B cell (primary cell): ENCODE measurements around the gene RAB11FIP5. TPM values are rescaled to one million over a fixed set of nuclear protein-coding genes. Genes with fewer than 3 reads are reported as not detected.

Experiments
- ATAC-seq: fragments of 200-7000 bp; cut with Tn5 transposase; one replicate; pipeline ENCODE4 v1.10.0; 2021; ENCODE audit warnings: low read depth, mild to moderate bottlenecking, moderate number of reproducible peaks, moderate library complexity
- CTCF ChIA-PET: fragments of 350-600 bp; sonication (Branson Sonifier 250); formaldehyde crosslinking; loops from one replicate; lab custom pipeline; 2021; ENCODE audit warnings: antibody characterized with exemption, inconsistent platforms; lab: Charles Lee
- POLR2A ChIA-PET: fragments of 350-600 bp; sonication (Branson Sonifier 250); formaldehyde crosslinking; loops from one replicate; lab custom pipeline; 2021; ENCODE audit warnings: antibody characterized with exemption; lab: Charles Lee
- DNase-seq: peaks from one replicate; pipeline ENCODE4 v3.0.0; 2013
- H2AFZ ChIP-seq: 2 replicates; pipeline ENCODE4 v1.6.1; 2012; ENCODE audit warnings: mild to moderate bottlenecking, low read depth, low read length; ENCODE audit not compliant: insufficient read depth, poor library complexity, severe bottlenecking
- H3K27ac ChIP-seq, 2 donors: 1 replicate in 1 of 2; 2 replicates in 1 of 2; pipeline ENCODE4 v1.5.1; 2012 to 2013; ENCODE audit warnings: low read length in 2 of 2, mild to moderate bottlenecking in 2 of 2, moderate library complexity in 1 of 2
- H3K27me3 ChIP-seq, 4 experiments: fragments of 200-600 bp in 1 of 4; sonication (generic) in 1 of 4; replicated peaks in 1 of 4; 1 replicate in 2 of 4; 2 replicates in 2 of 4; pipeline versions ENCODE4 v1.6.1 to v1.7.0; 2013 to 2016; ENCODE audit warnings: low read length in 3 of 4, mild to moderate bottlenecking in 2 of 4, mixed read lengths in 1 of 4, moderate library complexity in 1 of 4; ENCODE audit not compliant: insufficient read depth in 4 of 4, control insufficient read depth in 3 of 4; ENCODE audit errors: control extremely low read depth in 1 of 4
- H3K36me3 ChIP-seq, 2 experiments: replicated peaks in 1 of 2; 1 replicate in 1 of 2; 2 replicates in 1 of 2; pipeline versions ENCODE4 v1.6.1 to v1.7.1; 2013; ENCODE audit warnings: low read length in 1 of 2; ENCODE audit not compliant: insufficient read depth in 2 of 2, control insufficient read depth in 1 of 2; ENCODE audit errors: control extremely low read depth in 1 of 2, extremely low read depth in 1 of 2
- H3K4me1 ChIP-seq, 2 donors: fragments of 200-600 bp in 1 of 2; sonication (generic) in 1 of 2; 1 replicate in 1 of 2; 2 replicates in 1 of 2; pipeline versions ENCODE4 v1.5.1 to v1.6.1; 2013 to 2017; ENCODE audit warnings: low read length in 2 of 2; ENCODE audit not compliant: control insufficient read depth in 2 of 2, insufficient read depth in 2 of 2
- H3K4me2 ChIP-seq: replicated peaks from 2 replicates; pipeline ENCODE3; 2012; ENCODE audit warnings: mild to moderate bottlenecking, low read depth, low read length; ENCODE audit not compliant: poor library complexity, severe bottlenecking
- H3K4me3 ChIP-seq, 5 experiments: fragments of 200-600 bp in 1 of 5; sonication (generic) in 1 of 5; 1 replicate in 3 of 5; 2 replicates in 2 of 5; pipeline versions ENCODE4 v1.5.1 to v1.7.0; 2011 to 2016; ENCODE audit warnings: low read length in 4 of 5, mild to moderate bottlenecking in 4 of 5, low read depth in 2 of 5, control low read depth in 1 of 5, moderate library complexity in 1 of 5; ENCODE audit not compliant: insufficient read depth in 1 of 5; ENCODE audit errors: control extremely low read depth in 1 of 5, extremely low read depth in 1 of 5
- H3K79me2 ChIP-seq: fragments of 200-600 bp; sonication (generic); one replicate; pipeline ENCODE4 v1.6.0; 2016; ENCODE audit warnings: low read length; ENCODE audit not compliant: control insufficient read depth, insufficient read depth
- H3K9ac ChIP-seq: fragments of 200-600 bp; sonication (generic); 2 replicates; pipeline ENCODE4 v1.6.1; 2017; ENCODE audit warnings: mild to moderate bottlenecking, low read length, moderate library complexity
- H3K9me3 ChIP-seq, 3 donors: one replicate each; pipeline versions ENCODE4 v1.6.1 to v1.7.1; 2013; ENCODE audit warnings: low read length in 2 of 3; ENCODE audit not compliant: control insufficient read depth in 2 of 3, insufficient read depth in 1 of 3; ENCODE audit errors: control extremely low read depth in 1 of 3
- H4K20me1 ChIP-seq: 2 replicates; pipeline ENCODE4 v1.6.0; 2012; ENCODE audit warnings: mild to moderate bottlenecking, low read length; ENCODE audit not compliant: insufficient read depth, control insufficient read depth, poor library complexity, severe bottlenecking
- H3K27ac Mint-ChIP-seq: one replicate; pipeline ENCODE4 v1.8.0; 2021; ENCODE audit warnings: mixed read lengths
- H3K27me3 Mint-ChIP-seq: one replicate; pipeline ENCODE4 v1.8.0; 2021; ENCODE audit warnings: mixed read lengths
- H3K4me1 Mint-ChIP-seq: one replicate; pipeline ENCODE4 v1.8.0; 2021; ENCODE audit warnings: mixed read lengths
- H3K4me3 Mint-ChIP-seq: one replicate; pipeline ENCODE4 v1.8.0; 2021; ENCODE audit warnings: mixed read lengths
- H3K9me3 Mint-ChIP-seq: one replicate; pipeline ENCODE4 v1.8.0; 2022; ENCODE audit warnings: mixed read lengths; ENCODE audit not compliant: insufficient read depth
- CTCF ChIP-seq: fragments of 200-600 bp; IDR thresholded peaks from one replicate; pipeline ENCODE4 v1.8.0; 2022; ENCODE audit warnings: antibody characterized with exemption, mild to moderate bottlenecking
- EZH2 ChIP-seq: IDR thresholded peaks from 2 replicates; pipeline ENCODE4 v1.6.1; 2012; ENCODE audit warnings: borderline replicate concordance, low read depth, mild to moderate bottlenecking, moderate library complexity, low read length; ENCODE audit not compliant: insufficient read depth, poor library complexity, severe bottlenecking
- whole genome bisulfite sequencing: methylation state at CpG from one replicate; pipeline ENCODE4 v1.1.5; 2013; ENCODE audit warnings: missing lambda C conversion rate; ENCODE audit not compliant: insufficient coverage; 5-methylcytosine and 5-hydroxymethylcytosine counted together
- intact Hi-C: fragments of 100-400 bp; cut with micrococcal nuclease; formaldehyde crosslinking; loops from one replicate; pipeline ENCODE4 v1.10.0; 2022
- polyA plus RNA-seq: library from polyadenylated mRNA; depleted of rRNA; stranded (reverse); fragments of >200 nt; gene quantifications from 2 replicates; pipeline ENCODE4 v1.2.3, GENCODE V29; 2012
- total RNA-seq, 2 donors: library from RNA; stranded (reverse); fragments of 120-200 nt in 1 of 2; gene quantifications; 1 replicate in 1 of 2; 2 replicates in 1 of 2; pipeline versions ENCODE4 v1.2.3 to v1.2.4, GENCODE V29; 2013 to 2022

The RAB11FIP5 gene
- total and polyA plus RNA-seq, 2 donors (not counting 1 experiment from before 2014, with no cell fraction given) = 1.7 to 4.6 TPM

- H4K20me1 ChIP-seq = no peaks in the 10 kb centered on the region
- intact Hi-C loops = no loop called here
- no peaks in the 10 kb centered on the region for H3K79me2 ChIP-seq
- no peak overlapping the region for H3K27ac ChIP-seq
- 90% methylated on average over 3 of the region's 3 CpGs for WGBS
- no peak overlapping the region for H3K4me2 ChIP-seq
- no peaks in the 10 kb centered on the region for H3K36me3 ChIP-seq
- H3K9me3 Mint-ChIP-seq = no peaks in the 10 kb centered on the region
- no peak overlapping the region for H3K4me3 ChIP-seq
- no peaks in the 10 kb centered on the region for H3K27me3 Mint-ChIP-seq
- no peak overlapping the region for H3K27ac Mint-ChIP-seq
- H3K4me1 ChIP-seq = peaks cover 7% of the 10 kb centered on the region in 2 donors
- no peak overlapping the region for H2AFZ ChIP-seq
- H3K27me3 ChIP-seq = peaks cover 0 to 14% (median 6%) of the 10 kb centered on the region in 4 experiments
- H3K4me1 Mint-ChIP-seq = peaks cover 4% of the 10 kb centered on the region
- ATAC-seq (no peak), DNase-seq (no peak)
- peaks cover 0 to 6% (median 0%) of the 10 kb centered on the region in 3 donors for H3K9me3 ChIP-seq
- TF ChIP-seq CTCF = no peak
- TF ChIP-seq EZH2 = no peak
- POLR2A ChIA-PET = no interaction called here
- H3K9ac ChIP-seq = no peak overlapping the region
- CTCF ChIA-PET = no interaction called here
- H3K4me3 Mint-ChIP-seq = no peak overlapping the region
Measured at GRCh38 chr2:73106791-73107190, 6.0 kb downstream of the RAB11FIP5 start.

- DNase-seq = no peak
- H3K27ac ChIP-seq = no peak overlapping the region
- H3K9me3 ChIP-seq = peaks cover 0 to 2% (median 0%) of the 10 kb centered on the region in 3 donors
- H3K36me3 ChIP-seq = no peaks in the 10 kb centered on the region
- H4K20me1 ChIP-seq = no peaks in the 10 kb centered on the region
- CTCF ChIA-PET = no interaction called here
- no peak overlapping the region for H3K27ac Mint-ChIP-seq
- H3K27me3 ChIP-seq = peaks cover 0 to 1% (median 0%) of the 10 kb centered on the region in 4 experiments
- no peaks in the 10 kb centered on the region for H3K4me1 Mint-ChIP-seq
- POLR2A ChIA-PET = no interaction called here
- WGBS = 92% methylated on average over 2 of the region's 2 CpGs
- H3K27me3 Mint-ChIP-seq = no peaks in the 10 kb centered on the region
- no peak overlapping the region for H3K4me2 ChIP-seq
- no peak overlapping the region for H3K4me3 Mint-ChIP-seq
- no peak overlapping the region for H2AFZ ChIP-seq
- intact Hi-C loops = no loop called here
- no peak for TF ChIP-seq CTCF
- no peak for TF ChIP-seq EZH2
- ATAC-seq = no peak
- no peaks in the 10 kb centered on the region for H3K79me2 ChIP-seq
- H3K9me3 Mint-ChIP-seq = no peaks in the 10 kb centered on the region
- no peak overlapping the region for H3K9ac ChIP-seq
- no peak overlapping the region for H3K4me3 ChIP-seq
- no peaks in the 10 kb centered on the region for H3K4me1 ChIP-seq
Measured at GRCh38 chr2:73105511-73105971, 7.2 kb downstream of the RAB11FIP5 start.
